GM12892 (cell line): ENCODE data around the gene NT5C2.
"Not testable (repeated sequence)": the region's sequence is repeated elsewhere in the genome, so short reads cannot be mapped to it uniquely, and the experiment has no call there.

Source experiments
- DNase-seq: peaks from one replicate; pipeline ENCODE4 v3.0.0; 2011; ENCODE audit not compliant: insufficient read length
- FAIRE-seq: peaks from 2 replicates; lab custom pipeline; 2011; peaks lifted over from hg19 to GRCh38; lab: Jason Lieb, UNC
- POLR2A ChIP-seq: IDR thresholded peaks from 2 replicates; pipeline ENCODE4 v1.6.1; 2011; ENCODE audit warnings: low read depth, low read length, control low read depth
- POLR2AphosphoS5 ChIP-seq: IDR thresholded peaks from 2 replicates; pipeline ENCODE4 v1.6.1; 2011; ENCODE audit warnings: low read depth, low read length, control low read depth
- TAF1 ChIP-seq: IDR thresholded peaks from 2 replicates; pipeline ENCODE4 v1.6.1; 2011; ENCODE audit warnings: low read depth, mild to moderate bottlenecking, control low read depth, low read length, borderline replicate concordance

NT5C2 gene

GRCh38 chr10:103072891-103073290 lies 120.2 kb downstream of the NT5C2 start:
- DNase-seq (no peak), FAIRE-seq (no peak)
- no peak for TF ChIP-seq POLR2A
- TF ChIP-seq POLR2AphosphoS5, result no peak
- no peak for TF ChIP-seq TAF1

- DNase-seq (no peak), FAIRE-seq (no peak)
- TF ChIP-seq POLR2AphosphoS5 (no peak), TAF1 (no peak), POLR2A (no peak)
Measured at GRCh38 chr10:103072276-103072675, 120.8 kb downstream of the NT5C2 start.

- DNase-seq, result no peak
- peak; percentile 93 for FAIRE-seq
- TF ChIP-seq TAF1 (no peak), POLR2AphosphoS5 (no peak), POLR2A (no peak)
Measured at GRCh38 chr10:103069453-103070331, 123.4 kb downstream of the NT5C2 start.

GRCh38 chr10:103067956-103068355 lies 125.1 kb downstream of the NT5C2 start:
- FAIRE-seq (no peak), DNase-seq (no peak)

GRCh38 chr10:103067484-103067883 lies 125.6 kb downstream of the NT5C2 start:
- no peak for FAIRE-seq
- no peak for TF ChIP-seq POLR2AphosphoS5

More at GRCh38 chr10:103067956-103068355, 125.1 kb downstream of the NT5C2 start:
- no peak for TF ChIP-seq POLR2A
- no peak for TF ChIP-seq TAF1
- no peak for TF ChIP-seq POLR2AphosphoS5

GRCh38 chr10:103067099-103067477 lies 126.0 kb downstream of the NT5C2 start:
- FAIRE-seq, DNase-seq: not testable (repeated sequence)

More at GRCh38 chr10:103067484-103067883, 125.6 kb downstream of the NT5C2 start:
- no peak for DNase-seq

GRCh38 chr10:103066141-103067098 lies 126.7 kb downstream of the NT5C2 start:
- no peak for DNase-seq
- no peak for TF ChIP-seq POLR2AphosphoS5
- no peak for TF ChIP-seq POLR2A
- no peak for TF ChIP-seq TAF1
- FAIRE-seq, result peak; percentile 14

- FAIRE-seq (no peak), DNase-seq (no peak)
- TF ChIP-seq POLR2A (no peak), TAF1 (no peak), POLR2AphosphoS5 (no peak)
Measured at GRCh38 chr10:103064956-103065355, 128.1 kb downstream of the NT5C2 start.

GRCh38 chr10:103062854-103063590 lies 130.1 kb downstream of the NT5C2 start:
- FAIRE-seq (no peak), DNase-seq (no peak)
- no peak for TF ChIP-seq POLR2A
- no peak for TF ChIP-seq TAF1
- no peak for TF ChIP-seq POLR2AphosphoS5

GRCh38 chr10:103060575-103060974 lies 132.5 kb downstream of the NT5C2 start:
- TF ChIP-seq TAF1 (no peak), POLR2A (no peak), POLR2AphosphoS5 (no peak)
- DNase-seq, result no peak
- FAIRE-seq, result no peak

GRCh38 chr10:103058034-103058433 lies 135.0 kb downstream of the NT5C2 start:
- TF ChIP-seq POLR2AphosphoS5 (no peak), POLR2A (no peak), TAF1 (no peak)
- FAIRE-seq (no peak), DNase-seq (no peak)
